Thoracic aorta (tissue), 2 donors: ENCODE data around the gene STX16. TPM values are rescaled to one million over a fixed set of nuclear protein-coding genes. Genes with fewer than 3 reads are reported as not detected.

Source experiments
- ATAC-seq: fragments of 150-250 bp; one replicate; pipeline ENCODE4 v1.8.0; 2017; ENCODE audit warnings: low read depth; ENCODE audit not compliant: insufficient number of reproducible peaks, low FRiP score
- DNase-seq: peaks from one replicate; pipeline ENCODE4 v3.0.0-alpha.2; 2020; ENCODE audit warnings: low spot score
- H3K27ac ChIP-seq, 2 donors: fragments of 200-600 bp; sonication (generic); 1 replicate in 1 of 2; 2 replicates in 1 of 2; pipeline ENCODE4 v1.5.1; 2016; ENCODE audit warnings: mild to moderate bottlenecking in 2 of 2, moderate library complexity in 2 of 2
- H3K27me3 ChIP-seq: fragments of 200-600 bp; sonication (generic); replicated peaks from 2 replicates; pipeline ENCODE4 v1.6.0; 2016; ENCODE audit warnings: mild to moderate bottlenecking; ENCODE audit not compliant: insufficient read depth
- H3K36me3 ChIP-seq: fragments of 200-600 bp; sonication (generic); one replicate; pipeline ENCODE4 v1.5.1; 2016
- H3K4me1 ChIP-seq, 2 donors: fragments of 200-600 bp; sonication (generic); 1 replicate in 1 of 2; 2 replicates in 1 of 2; pipeline versions ENCODE4 v1.5.1 to v1.6.0; 2016; ENCODE audit warnings: low read depth in 2 of 2, mild to moderate bottlenecking in 1 of 2; ENCODE audit not compliant: control insufficient read depth in 1 of 2
- H3K4me3 ChIP-seq: fragments of 200-600 bp; sonication (generic); 2 replicates; pipeline ENCODE4 v1.5.1; 2016; ENCODE audit warnings: mild to moderate bottlenecking
- H3K9me3 ChIP-seq: fragments of 200-600 bp; sonication (generic); 2 replicates; pipeline ENCODE4 v1.5.1; 2016
- CTCF ChIP-seq: fragments of 200-600 bp; sonication (generic); IDR thresholded peaks from one replicate; pipeline ENCODE4 v1.5.1; 2019; ENCODE audit warnings: antibody characterized with exemption
- total RNA-seq, 2 donors: library from RNA; depleted of rRNA; stranded (reverse); fragments of >200 nt; gene quantifications; one replicate each; pipeline versions ENCODE4 v1.1.0 to v1.2.3, GENCODE V29; 2016

The STX16 gene
- total RNA-seq, 2 donors from 2014 or later = 66.3 to 109 TPM

DNA sequence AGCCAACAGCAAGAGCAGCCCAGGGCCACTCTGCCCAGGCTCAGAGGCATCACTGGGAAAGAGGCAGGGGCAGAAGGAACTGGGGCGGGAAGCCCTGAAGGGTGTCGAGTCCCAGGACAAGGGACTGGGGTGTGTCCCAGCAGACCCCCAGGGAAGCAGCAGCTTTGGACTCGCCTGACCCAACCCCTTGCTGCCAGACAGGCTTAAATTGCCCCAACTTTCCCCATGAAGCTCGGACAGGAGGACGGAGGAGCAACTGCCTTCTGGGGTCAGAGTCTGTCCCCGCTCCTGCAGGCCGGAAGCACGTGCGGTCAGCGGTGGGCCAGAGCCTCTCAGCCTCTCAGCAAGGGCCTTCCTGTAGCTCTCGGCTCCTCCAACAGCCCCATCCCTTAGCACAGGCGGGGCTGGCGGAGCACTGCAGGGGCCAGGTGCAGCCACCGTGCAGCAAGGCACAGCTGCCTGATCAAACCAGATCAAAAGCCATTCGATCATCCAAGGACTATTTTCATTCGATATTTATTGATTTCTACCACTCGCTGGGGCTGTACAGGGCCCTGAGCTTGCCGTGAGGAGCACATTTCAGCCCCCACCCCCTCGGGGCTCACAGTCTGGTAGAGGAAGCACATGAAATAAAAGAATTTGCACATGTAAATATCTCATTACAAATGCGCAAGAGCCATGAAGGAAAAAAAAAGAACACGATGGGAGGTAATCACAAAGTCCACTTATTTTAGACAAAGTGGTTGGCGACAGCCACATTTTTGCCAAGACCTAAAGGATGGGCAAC lies 31.8 kb upstream of the STX16 start:
- TF ChIP-seq CTCF = no peak
- no peak for ATAC-seq
- Histone ChIP-seq H3K4me3 (no peak overlapping the region), H3K27me3 (no peaks in the 10 kb centered on the region), H3K27ac (peak overlapping the region in 1 of 2 donors; percentile 11), H3K36me3 (no peaks in the 10 kb centered on the region), H3K4me1 (peaks cover 3 to 24% of the 10 kb centered on the region in 2 donors), H3K9me3 (no peaks in the 10 kb centered on the region)
- DNase-seq = no peak

DNA sequence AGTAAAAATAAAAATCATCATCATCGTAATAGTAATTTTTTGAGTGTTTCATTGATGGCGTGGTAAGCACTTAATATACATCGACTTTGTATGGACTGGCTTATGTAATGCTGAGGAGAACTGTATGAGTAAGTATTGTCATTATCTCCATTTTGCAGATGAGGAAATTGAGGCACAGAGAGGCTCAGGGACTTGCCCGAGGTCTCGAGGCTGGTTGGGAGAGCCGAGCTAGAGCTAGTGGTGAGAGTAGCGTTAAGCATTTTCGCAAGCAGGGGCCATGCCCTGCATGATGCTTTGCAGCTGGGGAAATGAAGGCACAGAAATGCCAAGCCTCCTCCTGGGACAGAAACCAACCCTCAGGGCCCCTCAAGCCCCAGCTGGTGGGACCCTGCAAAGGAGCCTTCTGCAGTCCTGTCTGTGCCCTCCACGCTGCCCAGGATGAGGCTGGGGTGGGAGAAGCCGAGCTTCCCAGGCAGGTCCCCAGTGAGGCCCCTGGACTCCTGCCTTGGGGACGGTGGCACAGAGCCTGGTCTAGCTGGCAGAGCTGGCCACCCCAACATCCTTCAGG lies 31.1 kb upstream of the STX16 start:
- Histone ChIP-seq H3K27me3 (no peaks in the 10 kb centered on the region), H3K36me3 (no peaks in the 10 kb centered on the region)

DNA sequence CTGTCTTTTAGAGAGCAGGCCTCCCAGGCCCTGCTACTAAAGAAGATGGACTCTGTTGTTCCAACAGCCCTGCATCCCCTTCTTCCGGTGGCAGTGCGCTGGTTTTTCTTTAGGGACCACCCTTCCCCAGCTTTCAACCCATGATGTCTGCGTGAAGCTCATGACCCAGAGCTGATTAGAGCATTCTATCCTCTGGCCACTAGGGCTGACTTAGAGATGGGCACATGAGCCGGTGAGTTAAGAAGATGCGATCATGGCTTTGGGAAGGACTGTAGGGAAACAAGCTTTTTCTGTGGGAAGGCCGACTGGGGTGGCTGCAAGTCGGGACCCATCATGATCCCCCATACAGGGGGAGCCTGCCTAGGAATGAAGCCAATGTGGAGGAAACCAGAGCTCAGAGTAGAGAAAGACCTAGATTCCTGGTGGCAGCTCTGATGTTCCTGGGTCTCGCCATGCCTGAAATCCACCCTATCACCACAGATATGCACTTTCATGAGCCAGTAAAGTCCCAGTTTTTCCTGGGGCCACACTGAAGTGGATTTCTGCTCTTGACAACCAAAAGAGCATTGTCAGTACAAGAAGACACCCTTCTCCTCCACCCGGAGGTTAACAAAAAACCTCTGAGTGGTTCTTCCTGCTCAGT lies 29.1 kb upstream of the STX16 start:
- peaks cover 5 to 28% of the 10 kb centered on the region in 2 donors for H3K4me1 ChIP-seq
- no peak overlapping the region for H3K4me3 ChIP-seq
- no peak for ATAC-seq
- no peak for TF ChIP-seq CTCF
- no peak for DNase-seq
- no peaks in the 10 kb centered on the region for H3K27me3 ChIP-seq
- H3K27ac ChIP-seq = no peak overlapping the region
- H3K36me3 ChIP-seq = no peaks in the 10 kb centered on the region
- H3K9me3 ChIP-seq = no peaks in the 10 kb centered on the region

More for the DNA sequence above, 31.1 kb upstream of the STX16 start:
- H3K9me3 ChIP-seq = no peaks in the 10 kb centered on the region
- H3K27ac ChIP-seq = no peak overlapping the region
- no peak for TF ChIP-seq CTCF
- ATAC-seq (no peak), DNase-seq (no peak)
- no peak overlapping the region for H3K4me3 ChIP-seq
- H3K4me1 ChIP-seq = peaks cover 5 to 28% of the 10 kb centered on the region in 2 donors

DNA sequence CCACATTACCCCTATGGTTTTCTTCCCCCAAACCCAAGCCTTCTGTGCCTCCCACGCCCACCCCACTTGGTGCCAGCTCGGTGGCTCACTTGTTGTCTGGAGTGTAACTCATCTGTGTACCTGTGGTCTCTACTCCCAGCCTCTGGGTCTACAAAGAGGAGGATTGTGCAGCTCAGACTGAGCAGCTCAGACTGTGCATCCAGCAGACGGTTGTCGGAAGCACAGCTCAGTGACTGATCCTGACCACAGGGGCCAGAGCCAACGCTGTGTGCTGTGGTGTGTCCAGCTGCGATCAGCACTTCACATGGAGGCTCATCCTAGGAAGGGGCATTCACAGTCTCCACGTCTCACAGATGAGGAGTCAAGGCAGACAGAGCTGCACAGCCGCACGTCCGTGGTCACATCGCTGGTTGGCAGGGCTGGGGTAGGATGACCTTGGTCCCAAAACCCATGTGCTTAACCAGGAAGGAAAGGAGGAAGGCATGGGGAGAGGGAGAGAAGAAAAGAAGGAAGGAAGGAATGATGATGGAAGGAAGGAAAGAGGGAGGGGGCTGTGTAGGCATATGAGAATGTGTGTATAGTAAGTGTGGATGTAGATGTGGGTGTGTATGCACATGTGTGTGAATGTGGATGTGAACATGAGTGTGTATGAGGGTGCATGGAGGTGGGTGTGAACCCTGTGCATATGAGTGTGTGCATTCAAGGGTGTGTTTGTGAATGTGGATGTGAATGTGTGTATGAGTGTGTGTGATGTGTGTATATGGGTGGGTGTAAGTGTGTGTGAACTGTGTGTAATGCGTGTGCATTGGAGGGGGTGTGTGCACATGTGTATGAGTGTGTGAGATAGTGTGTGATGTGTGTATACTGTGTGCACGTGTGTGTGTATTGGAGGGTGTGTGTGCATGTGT lies 28.2 kb upstream of the STX16 start:
- DNase-seq (no peak), ATAC-seq (no peak)
- Histone ChIP-seq H3K36me3 (no peaks in the 10 kb centered on the region), H3K27me3 (no peaks in the 10 kb centered on the region), H3K4me1 (peaks cover 5 to 27% of the 10 kb centered on the region in 2 donors), H3K4me3 (no peak overlapping the region), H3K27ac (no peak overlapping the region), H3K9me3 (no peaks in the 10 kb centered on the region)
- no peak for TF ChIP-seq CTCF
